GM23338 (cell line): ENCODE measurements around the gene TSC22D1. TPM values are rescaled to one million over a fixed set of nuclear protein-coding genes. Genes with fewer than 3 reads are reported as not detected.

Experiments
- ATAC-seq: fragments of 200-7000 bp; cut with Tn5 transposase; 3 replicates; pipeline ENCODE4 v1.9.1; 2020
- DNase-seq: peaks from one replicate; pipeline ENCODE4 v3.0.0-alpha.2; 2015; ENCODE audit warnings: low spot score
- H2AFZ ChIP-seq: fragments of 200-600 bp; sonication (generic); 2 replicates; pipeline ENCODE4 v1.8.0; 2016; ENCODE audit warnings: antibody characterized with exemption, mild to moderate bottlenecking, moderate library complexity
- H3F3A ChIP-seq: fragments of 200-600 bp; sonication (generic); replicated peaks from 2 replicates; pipeline ENCODE4 v1.8.0; 2017; ENCODE audit warnings: antibody characterized with exemption, mixed run types, low read depth
- H3K27ac ChIP-seq: fragments of 200-600 bp; sonication (generic); 2 replicates; pipeline ENCODE4 v1.6.1; 2016; ENCODE audit warnings: low read depth
- H3K27me3 ChIP-seq: fragments of 200-600 bp; sonication (generic); 2 replicates; pipeline ENCODE4 v1.8.0; 2016; ENCODE audit warnings: mild to moderate bottlenecking, mixed run types, moderate library complexity; ENCODE audit not compliant: insufficient read depth
- H3K36me3 ChIP-seq: fragments of 200-600 bp; sonication (generic); 2 replicates; pipeline ENCODE4 v1.8.0; 2016; ENCODE audit warnings: mild to moderate bottlenecking; ENCODE audit not compliant: insufficient read depth
- H3K4me1 ChIP-seq: fragments of 200-600 bp; sonication (generic); 2 replicates; pipeline ENCODE4 v1.8.0; 2016; ENCODE audit warnings: mild to moderate bottlenecking, moderate library complexity; ENCODE audit not compliant: insufficient read depth
- H3K4me2 ChIP-seq: fragments of 200-600 bp; sonication (generic); 2 replicates; pipeline ENCODE4 v1.7.1; 2017; ENCODE audit warnings: mixed run types
- H3K4me3 ChIP-seq: fragments of 200-600 bp; sonication (generic); 2 replicates; pipeline ENCODE4 v1.6.1; 2016; ENCODE audit warnings: mixed run types
- H3K79me2 ChIP-seq: fragments of 200-600 bp; sonication (generic); replicated peaks from 2 replicates; pipeline ENCODE4 v1.8.0; 2017; ENCODE audit warnings: mild to moderate bottlenecking; ENCODE audit not compliant: insufficient read depth
- H3K9me2 ChIP-seq: fragments of 200-600 bp; sonication (generic); 2 replicates; pipeline ENCODE4 v1.8.0; 2017; ENCODE audit not compliant: insufficient read depth
- H4K20me1 ChIP-seq: fragments of 200-600 bp; sonication (generic); replicated peaks from 2 replicates; pipeline ENCODE4 v1.8.0; 2017; ENCODE audit warnings: mild to moderate bottlenecking; ENCODE audit not compliant: insufficient read depth
- H3K27ac Mint-ChIP-seq: 2 replicates; pipeline ENCODE4 v1.8.0; 2020; ENCODE audit warnings: inconsistent platforms, mild to moderate bottlenecking, moderate library complexity, mixed read lengths
- H3K27me3 Mint-ChIP-seq: 3 replicates; pipeline ENCODE4 v1.8.0; 2022; ENCODE audit warnings: low read depth, mild to moderate bottlenecking, moderate library complexity, mixed read lengths, inconsistent platforms; ENCODE audit not compliant: insufficient read depth, poor library complexity
- H3K36me3 Mint-ChIP-seq: 3 replicates; pipeline ENCODE4 v1.8.0; 2021; ENCODE audit warnings: low read depth, mild to moderate bottlenecking, inconsistent platforms, moderate library complexity, mixed read lengths
- H3K4me1 Mint-ChIP-seq: 3 replicates; pipeline ENCODE4 v1.8.0; 2020; ENCODE audit warnings: mild to moderate bottlenecking, inconsistent platforms, mixed read lengths
- H3K4me3 Mint-ChIP-seq: 3 replicates; pipeline ENCODE4 v1.8.0; 2021; ENCODE audit warnings: moderate library complexity, mild to moderate bottlenecking, inconsistent platforms, mixed read lengths
- H3K9me3 Mint-ChIP-seq: 3 replicates; pipeline ENCODE4 v1.8.0; 2020; ENCODE audit warnings: moderate library complexity, mild to moderate bottlenecking, inconsistent platforms, mixed read lengths
- CREB1 ChIP-seq: fragments of 250-450 bp; sonication (Bioruptor Pico); IDR thresholded peaks from 2 replicates; pipeline ENCODE4 v1.5.0; 2020; ENCODE audit warnings: low read depth, mild to moderate bottlenecking, moderate library complexity
- ETS1 ChIP-seq: IDR thresholded peaks from 2 replicates; pipeline ENCODE4 v1.6.1; 2016; ENCODE audit warnings: antibody characterized with exemption
- EZH2 ChIP-seq: fragments of 200-600 bp; sonication (generic); IDR thresholded peaks from one replicate; pipeline ENCODE4 v1.8.0; 2017; ENCODE audit warnings: antibody characterized with exemption, mild to moderate bottlenecking, low read depth; ENCODE audit not compliant: unreplicated experiment
- JUNB ChIP-seq: IDR thresholded peaks from one replicate; pipeline ENCODE4 v1.6.1; 2016; ENCODE audit warnings: antibody characterized with exemption; ENCODE audit not compliant: unreplicated experiment
- NANOG ChIP-seq: IDR thresholded peaks from 2 replicates; pipeline ENCODE4 v1.6.1; 2016; ENCODE audit warnings: antibody characterized with exemption, borderline replicate concordance
- POLR2AphosphoS5 ChIP-seq: IDR thresholded peaks from 2 replicates; pipeline ENCODE4 v1.6.1; 2016; ENCODE audit warnings: antibody characterized with exemption, low read depth
- STAT1 ChIP-seq: IDR thresholded peaks from one replicate; pipeline ENCODE4 v1.6.1; 2016; ENCODE audit warnings: antibody characterized with exemption; ENCODE audit not compliant: unreplicated experiment
- ZNF114 ChIP-seq: fragments of 250-450 bp; sonication (Bioruptor Pico); IDR thresholded peaks from 2 replicates; pipeline ENCODE4 v1.5.0; 2020; ENCODE audit warnings: mild to moderate bottlenecking, moderate library complexity
- ZNF331 ChIP-seq: fragments of 250-450 bp; sonication (Bioruptor Pico); IDR thresholded peaks from 2 replicates; pipeline ENCODE4 v1.5.0; 2020; ENCODE audit warnings: low read depth, mild to moderate bottlenecking, moderate library complexity
- ZNF462 ChIP-seq: fragments of 250-450 bp; sonication (Bioruptor Pico); IDR thresholded peaks from 2 replicates; pipeline ENCODE4 v1.5.0; 2020; ENCODE audit warnings: mild to moderate bottlenecking, moderate library complexity
- polyA plus RNA-seq: library from polyadenylated mRNA; unstranded; fragments of >200 nt; fragmentation: Nextera tagmentation; extraction: Ambion mirVana; gene quantifications from 2 replicates; pipeline ENCODE4 v1.2.1, GENCODE V29; 2016
- total RNA-seq: library from RNA; depleted of rRNA; stranded (reverse); fragments of >200 nt; shearing (Covaris generic); gene quantifications from 2 replicates; pipeline ENCODE4 v1.2.3, GENCODE V29; 2014
- TF ChIP-seq, protein P1 (sequence below), 2 experiments: fragments of 200-600 bp in 1 of 2; sonication (generic) in 1 of 2; conservative IDR thresholded peaks; 2 replicates each; pipeline versions ENCODE4 v1.5.1 to v1.6.1; 2016 to 2017; ENCODE audit warnings: antibody characterized with exemption in 2 of 2, low read depth in 2 of 2, mild to moderate bottlenecking in 2 of 2, moderate library complexity in 1 of 2

Gene TSC22D1
- total and polyA plus RNA-seq, 2 experiments from 2014 or later, result 58.5 to 114 TPM

- TF ChIP-seq ZNF114 (CRISPR knock-in tag), result no peak
- TF ChIP-seq ZNF331, result no peak
Observed at GRCh38 chr13:44384778-44385177, 191.4 kb downstream of the TSC22D1 start (continued).

DNA sequence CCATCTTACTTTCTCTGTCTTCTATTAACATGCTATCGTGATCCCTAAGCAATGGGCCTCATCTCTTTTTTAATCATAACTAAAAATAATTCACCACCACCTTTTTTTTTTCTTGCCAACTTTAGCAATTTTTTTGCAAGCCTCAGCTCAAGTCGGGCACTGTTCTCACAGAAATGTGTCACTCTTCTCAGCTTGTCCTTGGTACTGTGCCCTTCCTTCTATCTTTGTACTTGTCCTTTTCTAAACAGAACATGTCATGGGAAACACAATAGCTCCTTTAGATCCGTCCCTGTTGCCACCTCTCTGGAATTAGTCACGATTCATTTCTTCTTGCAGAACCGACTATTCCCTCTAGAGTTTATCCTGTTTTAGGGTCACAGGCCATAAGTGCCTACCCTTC is 192.2 kb downstream of the TSC22D1 start:
- no peak overlapping the region for H3K4me3 ChIP-seq
- Mint-ChIP-seq H3K27ac (no peak overlapping the region), H3K4me1 (peaks cover 15% of the 10 kb centered on the region), H3K27me3 (no peaks in the 10 kb centered on the region), H3K4me3 (no peak overlapping the region), H3K36me3 (no peaks in the 10 kb centered on the region), H3K9me3 (no peaks in the 10 kb centered on the region)
- 0 out of 2 replicates have a peak, but pooled peaks cover 3% of the 10 kb centered on the region for H3K9me2 ChIP-seq
- TF ChIP-seq ZNF331, result no peak
- H3K79me2 ChIP-seq, result no peaks in the 10 kb centered on the region
- no peak overlapping the region for H2AFZ ChIP-seq
- H3K27ac ChIP-seq, result no peak overlapping the region
- no peaks in the 10 kb centered on the region for H3K36me3 ChIP-seq
- DNase-seq, result no peak
- no peak for ATAC-seq
- no peaks in the 10 kb centered on the region for H4K20me1 ChIP-seq
- H3K4me1 ChIP-seq, result peaks cover 20% of the 10 kb centered on the region
- H3K4me2 ChIP-seq, result no peak overlapping the region
- no peaks in the 10 kb centered on the region for H3K27me3 ChIP-seq
- H3F3A ChIP-seq, result no peaks in the 10 kb centered on the region

- H3K4me3 Mint-ChIP-seq, result no peak overlapping the region
- Histone ChIP-seq H4K20me1 (no peaks in the 10 kb centered on the region), H3K27me3 (no peaks in the 10 kb centered on the region), H3K4me2 (no peak overlapping the region), H3K4me3 (no peak overlapping the region), H3K36me3 (no peaks in the 10 kb centered on the region), H3K9me2 (no peaks in the 10 kb centered on the region), H2AFZ (no peak overlapping the region), H3F3A (no peaks in the 10 kb centered on the region), H3K79me2 (no peaks in the 10 kb centered on the region), H3K4me1 (peaks cover 20% of the 10 kb centered on the region), H3K27ac (no peak overlapping the region)
- no peaks in the 10 kb centered on the region for H3K36me3 Mint-ChIP-seq
- H3K27me3 Mint-ChIP-seq, result no peaks in the 10 kb centered on the region
- H3K9me3 Mint-ChIP-seq, result no peaks in the 10 kb centered on the region
- H3K4me1 Mint-ChIP-seq, result peaks cover 12% of the 10 kb centered on the region
- H3K27ac Mint-ChIP-seq, result no peak overlapping the region
- no peak for DNase-seq
- peak; percentile 30; the same call in 1 of the 3 replicates for ATAC-seq
- no peak for TF ChIP-seq STAT1
- no peak for TF ChIP-seq EZH2
- TF ChIP-seq ZNF114 (CRISPR knock-in tag), result no peak
- no peak for TF ChIP-seq ZNF462
- TF ChIP-seq JUNB, result no peak
- TF ChIP-seq, protein P1, sequence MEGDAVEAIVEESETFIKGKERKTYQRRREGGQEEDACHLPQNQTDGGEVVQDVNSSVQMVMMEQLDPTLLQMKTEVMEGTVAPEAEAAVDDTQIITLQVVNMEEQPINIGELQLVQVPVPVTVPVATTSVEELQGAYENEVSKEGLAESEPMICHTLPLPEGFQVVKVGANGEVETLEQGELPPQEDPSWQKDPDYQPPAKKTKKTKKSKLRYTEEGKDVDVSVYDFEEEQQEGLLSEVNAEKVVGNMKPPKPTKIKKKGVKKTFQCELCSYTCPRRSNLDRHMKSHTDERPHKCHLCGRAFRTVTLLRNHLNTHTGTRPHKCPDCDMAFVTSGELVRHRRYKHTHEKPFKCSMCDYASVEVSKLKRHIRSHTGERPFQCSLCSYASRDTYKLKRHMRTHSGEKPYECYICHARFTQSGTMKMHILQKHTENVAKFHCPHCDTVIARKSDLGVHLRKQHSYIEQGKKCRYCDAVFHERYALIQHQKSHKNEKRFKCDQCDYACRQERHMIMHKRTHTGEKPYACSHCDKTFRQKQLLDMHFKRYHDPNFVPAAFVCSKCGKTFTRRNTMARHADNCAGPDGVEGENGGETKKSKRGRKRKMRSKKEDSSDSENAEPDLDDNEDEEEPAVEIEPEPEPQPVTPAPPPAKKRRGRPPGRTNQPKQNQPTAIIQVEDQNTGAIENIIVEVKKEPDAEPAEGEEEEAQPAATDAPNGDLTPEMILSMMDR (conservative IDR thresholded peaks at IDR 0.05; ENCODE audit: low read depth in 2 of 2), result no peak
- no peak for TF ChIP-seq CREB1
- TF ChIP-seq ETS1, result no peak
- no peak for TF ChIP-seq POLR2AphosphoS5
- TF ChIP-seq NANOG, result no peak
Observed at GRCh38 chr13:44382635-44383145, 193.4 kb downstream of the TSC22D1 start.
